HL-60 (cell line): ENCODE results near the gene CCNJL.

Source experiments
- DNase-seq, 2 experiments: peaks; one replicate each; pipeline ENCODE4 v3.0.0-alpha.2; 2010 to 2020; ENCODE audit warnings: low read depth in 1 of 2, low spot score in 1 of 2
- H3K27ac ChIP-seq: fragments of 250-450 bp; sonication (Bioruptor Pico); replicated peaks from 2 replicates; pipeline ENCODE4 v1.5.1; 2020; ENCODE audit warnings: mild to moderate bottlenecking, moderate library complexity
- H3K27me3 ChIP-seq: fragments of 250-450 bp; sonication (Bioruptor Pico); 2 replicates; pipeline ENCODE4 v1.5.1; 2021; ENCODE audit warnings: mild to moderate bottlenecking, moderate library complexity; ENCODE audit not compliant: insufficient read depth, poor library complexity, severe bottlenecking
- H3K4me3 ChIP-seq: replicated peaks from 2 replicates; pipeline ENCODE4 v1.5.1; 2011; ENCODE audit warnings: mild to moderate bottlenecking, control low read depth, low read length; ENCODE audit not compliant: insufficient read depth
- GABPA ChIP-seq: IDR thresholded peaks from 2 replicates; pipeline ENCODE4 v1.6.1; 2012; ENCODE audit warnings: low read depth
- POLR2AphosphoS5 ChIP-seq: IDR thresholded peaks from 2 replicates; pipeline ENCODE4 v1.6.1; 2012; ENCODE audit warnings: low read depth
- SPI1 ChIP-seq: IDR thresholded peaks from 2 replicates; pipeline ENCODE4 v1.6.1; 2012; ENCODE audit warnings: low read depth, mild to moderate bottlenecking, borderline replicate concordance
- TF ChIP-seq, protein P1 (sequence below): IDR thresholded peaks from one replicate; pipeline ENCODE4 v1.5.1; 2011; ENCODE audit warnings: low read length, control low read depth, inconsistent platforms; ENCODE audit not compliant: insufficient read depth
- TF ChIP-seq, protein P2 (sequence below): IDR thresholded peaks from 2 replicates; pipeline ENCODE4 v1.6.1; 2012; ENCODE audit warnings: low read depth; ENCODE audit not compliant: insufficient replicate concordance

CCNJL gene

DNA sequence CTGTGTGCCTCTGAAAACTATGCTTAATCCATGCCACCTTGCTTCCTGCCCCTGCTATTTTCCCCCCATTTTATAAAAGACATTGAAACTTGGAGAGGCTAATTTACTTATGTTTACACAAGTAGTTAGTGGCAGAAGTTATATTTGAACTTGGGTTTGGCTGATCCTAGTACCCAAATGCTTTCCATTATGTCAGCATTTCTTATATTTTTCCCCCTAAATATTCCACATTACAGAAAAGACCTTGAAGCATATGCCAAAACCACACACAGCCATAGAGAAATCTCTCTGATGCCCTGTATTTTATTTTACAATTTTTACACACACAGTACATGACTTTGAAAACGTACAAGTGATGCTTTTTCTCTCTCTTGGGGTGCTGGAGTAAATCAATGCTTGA, 46.9 kb upstream of the CCNJL start:
- TF ChIP-seq, protein P1, sequence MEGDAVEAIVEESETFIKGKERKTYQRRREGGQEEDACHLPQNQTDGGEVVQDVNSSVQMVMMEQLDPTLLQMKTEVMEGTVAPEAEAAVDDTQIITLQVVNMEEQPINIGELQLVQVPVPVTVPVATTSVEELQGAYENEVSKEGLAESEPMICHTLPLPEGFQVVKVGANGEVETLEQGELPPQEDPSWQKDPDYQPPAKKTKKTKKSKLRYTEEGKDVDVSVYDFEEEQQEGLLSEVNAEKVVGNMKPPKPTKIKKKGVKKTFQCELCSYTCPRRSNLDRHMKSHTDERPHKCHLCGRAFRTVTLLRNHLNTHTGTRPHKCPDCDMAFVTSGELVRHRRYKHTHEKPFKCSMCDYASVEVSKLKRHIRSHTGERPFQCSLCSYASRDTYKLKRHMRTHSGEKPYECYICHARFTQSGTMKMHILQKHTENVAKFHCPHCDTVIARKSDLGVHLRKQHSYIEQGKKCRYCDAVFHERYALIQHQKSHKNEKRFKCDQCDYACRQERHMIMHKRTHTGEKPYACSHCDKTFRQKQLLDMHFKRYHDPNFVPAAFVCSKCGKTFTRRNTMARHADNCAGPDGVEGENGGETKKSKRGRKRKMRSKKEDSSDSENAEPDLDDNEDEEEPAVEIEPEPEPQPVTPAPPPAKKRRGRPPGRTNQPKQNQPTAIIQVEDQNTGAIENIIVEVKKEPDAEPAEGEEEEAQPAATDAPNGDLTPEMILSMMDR: no peak
- TF ChIP-seq SPI1: no peak
- TF ChIP-seq, protein P2, sequence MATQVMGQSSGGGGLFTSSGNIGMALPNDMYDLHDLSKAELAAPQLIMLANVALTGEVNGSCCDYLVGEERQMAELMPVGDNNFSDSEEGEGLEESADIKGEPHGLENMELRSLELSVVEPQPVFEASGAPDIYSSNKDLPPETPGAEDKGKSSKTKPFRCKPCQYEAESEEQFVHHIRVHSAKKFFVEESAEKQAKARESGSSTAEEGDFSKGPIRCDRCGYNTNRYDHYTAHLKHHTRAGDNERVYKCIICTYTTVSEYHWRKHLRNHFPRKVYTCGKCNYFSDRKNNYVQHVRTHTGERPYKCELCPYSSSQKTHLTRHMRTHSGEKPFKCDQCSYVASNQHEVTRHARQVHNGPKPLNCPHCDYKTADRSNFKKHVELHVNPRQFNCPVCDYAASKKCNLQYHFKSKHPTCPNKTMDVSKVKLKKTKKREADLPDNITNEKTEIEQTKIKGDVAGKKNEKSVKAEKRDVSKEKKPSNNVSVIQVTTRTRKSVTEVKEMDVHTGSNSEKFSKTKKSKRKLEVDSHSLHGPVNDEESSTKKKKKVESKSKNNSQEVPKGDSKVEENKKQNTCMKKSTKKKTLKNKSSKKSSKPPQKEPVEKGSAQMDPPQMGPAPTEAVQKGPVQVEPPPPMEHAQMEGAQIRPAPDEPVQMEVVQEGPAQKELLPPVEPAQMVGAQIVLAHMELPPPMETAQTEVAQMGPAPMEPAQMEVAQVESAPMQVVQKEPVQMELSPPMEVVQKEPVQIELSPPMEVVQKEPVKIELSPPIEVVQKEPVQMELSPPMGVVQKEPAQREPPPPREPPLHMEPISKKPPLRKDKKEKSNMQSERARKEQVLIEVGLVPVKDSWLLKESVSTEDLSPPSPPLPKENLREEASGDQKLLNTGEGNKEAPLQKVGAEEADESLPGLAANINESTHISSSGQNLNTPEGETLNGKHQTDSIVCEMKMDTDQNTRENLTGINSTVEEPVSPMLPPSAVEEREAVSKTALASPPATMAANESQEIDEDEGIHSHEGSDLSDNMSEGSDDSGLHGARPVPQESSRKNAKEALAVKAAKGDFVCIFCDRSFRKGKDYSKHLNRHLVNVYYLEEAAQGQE: no peak
- no peak for TF ChIP-seq POLR2AphosphoS5
- no peak for TF ChIP-seq GABPA
- DNase-seq: no peak
- Histone ChIP-seq H3K27ac (no peak overlapping the region), H3K4me3 (no peak overlapping the region), H3K27me3 (no peaks in the 10 kb centered on the region)

DNA sequence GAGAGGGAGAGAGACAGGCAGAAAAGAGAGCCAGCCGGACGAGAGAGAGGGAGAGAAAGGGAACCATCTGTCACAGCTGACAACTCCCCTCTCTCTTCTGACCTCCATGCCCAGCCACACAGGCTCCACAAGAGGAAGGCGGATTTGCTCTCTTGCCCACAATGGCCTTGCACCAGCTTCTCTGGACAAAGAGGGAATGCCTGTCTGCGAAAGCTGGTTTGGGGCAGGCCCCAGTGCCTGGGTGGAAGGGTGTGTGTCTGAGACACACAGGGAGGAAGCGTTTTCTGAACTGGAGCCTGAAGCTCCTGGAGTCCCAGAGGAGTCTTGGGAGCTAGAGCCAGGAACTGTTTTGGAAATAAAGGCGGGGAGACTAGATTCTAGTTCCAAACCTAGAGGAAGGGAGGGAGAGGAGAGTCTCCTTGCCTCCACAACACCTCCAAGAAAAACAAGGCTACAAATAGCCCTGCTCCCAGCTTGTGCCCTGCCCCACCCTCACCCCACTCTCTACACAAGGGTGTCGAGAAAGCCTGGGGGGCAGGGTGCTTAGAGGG, 45.6 kb upstream of the CCNJL start:
- Histone ChIP-seq H3K27me3 (no peaks in the 10 kb centered on the region), H3K27ac (no peak overlapping the region), H3K4me3 (no peak overlapping the region)
- TF ChIP-seq GABPA (no peak), POLR2AphosphoS5 (no peak), SPI1 (no peak)
- TF ChIP-seq, protein P1: no peak
- TF ChIP-seq, protein P2: no peak
- DNase-seq: no peak

DNA sequence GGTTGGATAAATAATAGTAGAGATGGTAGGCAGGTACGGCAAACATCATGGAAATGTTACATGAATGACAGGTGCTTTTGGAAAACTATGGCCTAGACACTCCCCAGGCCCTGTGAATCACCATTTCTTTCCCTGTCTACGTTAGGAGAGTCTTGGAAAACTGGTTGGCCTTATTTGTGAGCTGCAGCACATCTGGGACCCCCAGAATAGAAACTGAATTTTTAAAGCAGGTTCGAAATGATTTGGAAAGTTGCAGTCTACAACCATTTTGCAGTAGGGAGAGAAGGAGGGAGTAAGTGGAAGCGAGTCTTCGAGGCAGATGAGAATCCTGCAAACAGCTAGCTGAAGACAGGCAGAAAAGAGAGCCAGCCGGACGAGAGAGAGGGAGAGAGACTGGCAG, 45.0 kb upstream of the CCNJL start:
- Histone ChIP-seq H3K4me3 (no peak overlapping the region), H3K27ac (no peak overlapping the region), H3K27me3 (no peaks in the 10 kb centered on the region)
- no peak for DNase-seq
- TF ChIP-seq, protein P1: no peak
- TF ChIP-seq, protein P2: no peak
- TF ChIP-seq GABPA (no peak), POLR2AphosphoS5 (no peak), SPI1 (no peak)
